ENCODE results near the gene CMTM6. TPM values are rescaled to one million over a fixed set of nuclear protein-coding genes. Genes with fewer than 3 reads are reported as not detected.

The CMTM6 gene
- total and polyA plus RNA-seq, 4 donors, result 27.1 to 97.4 (median 72.2) TPM

DNA sequence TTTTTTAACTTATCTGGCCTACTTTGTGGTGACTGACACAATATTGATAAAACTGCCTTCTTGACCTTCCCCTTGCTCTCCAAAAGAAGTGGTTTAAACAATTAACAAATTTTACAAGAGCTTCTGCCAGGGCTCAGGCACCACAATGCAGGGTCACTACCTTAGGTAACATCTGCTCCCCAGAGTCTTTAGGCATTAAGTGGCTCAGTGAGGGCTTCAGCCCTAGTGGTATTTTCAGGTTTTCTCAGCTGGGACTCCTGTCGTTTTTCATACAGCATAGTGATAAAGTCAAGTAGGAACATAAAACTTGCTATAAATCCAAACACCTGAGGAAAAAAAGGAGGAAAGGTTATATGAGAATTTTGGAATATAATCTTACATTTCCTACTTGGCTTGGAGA lies 18.9 kb downstream of the CMTM6 start:
- H3K36me3 ChIP-seq (ENCODE audit: control insufficient read depth in 4 of 4, insufficient read depth in 4 of 4, low read length in 4 of 4), result peaks cover 5 to 17% (median 15%) of the 10 kb centered on the region in 4 donors

GRCh38 chr3:32482693-32483092 lies 20.0 kb downstream of the CMTM6 start:
- H3K9me3 ChIP-seq (ENCODE audit: control insufficient read depth in 4 of 4, insufficient read depth in 3 of 4, low read length in 3 of 4), result no peaks in the 10 kb centered on the region
- peaks cover 5 to 17% (median 13%) of the 10 kb centered on the region in 4 donors for H3K36me3 ChIP-seq (ENCODE audit: control insufficient read depth in 4 of 4, insufficient read depth in 4 of 4, low read length in 4 of 4)

More for the DNA sequence above, 18.9 kb downstream of the CMTM6 start:
- no peak overlapping the region for H3K4me3 ChIP-seq
- ATAC-seq (ENCODE audit: insufficient read depth, low FRiP score) (no peak), DNase-seq (no peak)
- H3K27me3 ChIP-seq (ENCODE audit: control insufficient read depth in 3 of 3, insufficient read depth in 3 of 3, low read length in 2 of 3), result no peaks in the 10 kb centered on the region
- H3K9ac ChIP-seq (ENCODE audit: insufficient read depth in 1 of 2, low read length in 2 of 2), result no peak overlapping the region
- H3K4me1 ChIP-seq (ENCODE audit: control insufficient read depth in 5 of 5, insufficient read depth in 5 of 5, low read length in 5 of 5), result peaks cover 0 to 3% (median 0%) of the 10 kb centered on the region in 5 donors
- no peaks in the 10 kb centered on the region for H3K9me3 ChIP-seq (ENCODE audit: control insufficient read depth in 4 of 4, insufficient read depth in 3 of 4, low read length in 3 of 4)
- TF ChIP-seq, protein P1, sequence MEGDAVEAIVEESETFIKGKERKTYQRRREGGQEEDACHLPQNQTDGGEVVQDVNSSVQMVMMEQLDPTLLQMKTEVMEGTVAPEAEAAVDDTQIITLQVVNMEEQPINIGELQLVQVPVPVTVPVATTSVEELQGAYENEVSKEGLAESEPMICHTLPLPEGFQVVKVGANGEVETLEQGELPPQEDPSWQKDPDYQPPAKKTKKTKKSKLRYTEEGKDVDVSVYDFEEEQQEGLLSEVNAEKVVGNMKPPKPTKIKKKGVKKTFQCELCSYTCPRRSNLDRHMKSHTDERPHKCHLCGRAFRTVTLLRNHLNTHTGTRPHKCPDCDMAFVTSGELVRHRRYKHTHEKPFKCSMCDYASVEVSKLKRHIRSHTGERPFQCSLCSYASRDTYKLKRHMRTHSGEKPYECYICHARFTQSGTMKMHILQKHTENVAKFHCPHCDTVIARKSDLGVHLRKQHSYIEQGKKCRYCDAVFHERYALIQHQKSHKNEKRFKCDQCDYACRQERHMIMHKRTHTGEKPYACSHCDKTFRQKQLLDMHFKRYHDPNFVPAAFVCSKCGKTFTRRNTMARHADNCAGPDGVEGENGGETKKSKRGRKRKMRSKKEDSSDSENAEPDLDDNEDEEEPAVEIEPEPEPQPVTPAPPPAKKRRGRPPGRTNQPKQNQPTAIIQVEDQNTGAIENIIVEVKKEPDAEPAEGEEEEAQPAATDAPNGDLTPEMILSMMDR (IDR thresholded peaks at IDR 0.05; ENCODE audit: control extremely low read depth, extremely low read depth), result no peak
- no peak overlapping the region for H3K27ac ChIP-seq (ENCODE audit: low read depth in 1 of 2, low read length in 1 of 2)
- WGBS, 2 donors, result 65 to 68% methylated on average over 1 of the region's 1 CpG

GRCh38 chr3:32481791-32482631 lies 20.6 kb downstream of the CMTM6 start:
- H3K27ac ChIP-seq (ENCODE audit: low read depth in 1 of 2, low read length in 1 of 2), result no peak overlapping the region
- no peak overlapping the region for H3K9ac ChIP-seq (ENCODE audit: insufficient read depth in 1 of 2, low read length in 2 of 2)
- no peaks in the 10 kb centered on the region for H3K9me3 ChIP-seq (ENCODE audit: control insufficient read depth in 4 of 4, insufficient read depth in 3 of 4, low read length in 3 of 4)
- no peak overlapping the region for H3K4me3 ChIP-seq
- DNase-seq, result no peak
- peaks cover 0 to 3% (median 0%) of the 10 kb centered on the region in 5 donors for H3K4me1 ChIP-seq (ENCODE audit: control insufficient read depth in 5 of 5, insufficient read depth in 5 of 5, low read length in 5 of 5)
- H3K27me3 ChIP-seq (ENCODE audit: control insufficient read depth in 3 of 3, insufficient read depth in 3 of 3, low read length in 2 of 3), result no peaks in the 10 kb centered on the region
- ATAC-seq (ENCODE audit: insufficient read depth, low FRiP score), result no peak
- TF ChIP-seq, protein P1 (IDR thresholded peaks at IDR 0.05; ENCODE audit: control extremely low read depth, extremely low read depth), result no peak
- WGBS, 2 donors, result 93% methylated on average over 3 of the region's 3 CpGs
- H3K36me3 ChIP-seq (ENCODE audit: control insufficient read depth in 4 of 4, insufficient read depth in 4 of 4, low read length in 4 of 4), result peaks cover 5 to 13% (median 11%) of the 10 kb centered on the region in 4 donors

More at GRCh38 chr3:32482693-32483092, 20.0 kb downstream of the CMTM6 start:
- ATAC-seq (ENCODE audit: insufficient read depth, low FRiP score) (no peak), DNase-seq (no peak)
- Histone ChIP-seq H3K4me3 (no peak overlapping the region), H3K27me3 (ENCODE audit: control insufficient read depth in 3 of 3, insufficient read depth in 3 of 3, low read length in 2 of 3) (no peaks in the 10 kb centered on the region), H3K27ac (ENCODE audit: low read depth in 1 of 2, low read length in 1 of 2) (no peak overlapping the region), H3K4me1 (ENCODE audit: control insufficient read depth in 5 of 5, insufficient read depth in 5 of 5, low read length in 5 of 5) (peaks cover 0 to 3% (median 0%) of the 10 kb centered on the region in 5 donors), H3K9ac (ENCODE audit: insufficient read depth in 1 of 2, low read length in 2 of 2) (no peak overlapping the region)
- WGBS, 2 donors, result 97% methylated on average over 1 of the region's 1 CpG
- TF ChIP-seq, protein P1 (IDR thresholded peaks at IDR 0.05; ENCODE audit: control extremely low read depth, extremely low read depth), result no peak
